Measurements from ENCODE around the gene NREP.

NREP gene

GRCh38 chr5:111756581-111757354, at the start of gene NREP:
Gene NREP, minus strand, starts transcription at chr5:111757194. Its CDS starts 1,422 bp downstream, at chr5:111755772.
- DNase-seq = peak in 37 of 42 donors; percentile 7 to 72 (median 36)
- intact Hi-C loops (cut with DNase I) = no loop called here

GRCh38 chr5:111806753-111807152, 49.8 kb upstream of the NREP start:
- DNase-seq = no peak
- intact Hi-C loops (cut with DNase I) = no loop called here

GRCh38 chr5:111806156-111806555, 49.2 kb upstream of the NREP start:
- intact Hi-C loops (cut with DNase I) = no loop called here
- DNase-seq = no peak

GRCh38 chr5:111805071-111805470, 48.1 kb upstream of the NREP start:
- DNase-seq = no peak
- intact Hi-C loops (cut with DNase I) = no loop called here

GRCh38 chr5:111800351-111800750, 43.4 kb upstream of the NREP start:
- intact Hi-C loops (cut with DNase I) = no loop called here
- no peak for DNase-seq

- intact Hi-C loops (cut with DNase I) = no loop called here
- DNase-seq = no peak
These were observed 38.1 kb upstream of the NREP start for GRCh38 chr5:111795142-111795541.

GRCh38 chr5:111792471-111793058, 35.6 kb upstream of the NREP start:
- intact Hi-C loops (cut with DNase I) = no loop called here
- DNase-seq = no peak

GRCh38 chr5:111790295-111790694, 33.3 kb upstream of the NREP start:
- intact Hi-C loops (cut with DNase I) = no loop called here

GRCh38 chr5:111787006-111787405, 30.0 kb upstream of the NREP start:
- intact Hi-C loops (cut with DNase I) = no loop called here
- no peak for DNase-seq

More at GRCh38 chr5:111790295-111790694, 33.3 kb upstream of the NREP start:
- no peak for DNase-seq

- no peak for DNase-seq
- intact Hi-C loops (cut with DNase I) = no loop called here
These were observed 27.6 kb upstream of the NREP start for GRCh38 chr5:111784491-111785181.

GRCh38 chr5:111783537-111783936, 26.5 kb upstream of the NREP start:
- intact Hi-C loops (cut with DNase I) = no loop called here
- no peak for DNase-seq

GRCh38 chr5:111782216-111782615, 25.2 kb upstream of the NREP start:
- intact Hi-C loops (cut with DNase I) = no loop called here
- DNase-seq = no peak

GRCh38 chr5:111781200-111781599, 24.2 kb upstream of the NREP start:
- peak in 38 of 42 donors; percentile 14 to 63 (median 35) for DNase-seq
- intact Hi-C loops (cut with DNase I) = no loop called here

- no peak for DNase-seq
- intact Hi-C loops (cut with DNase I) = no loop called here
These were observed 22.9 kb upstream of the NREP start for GRCh38 chr5:111779922-111780292.

- intact Hi-C loops (cut with DNase I) = no loop called here
- DNase-seq = no peak
These were observed 22.4 kb upstream of the NREP start for GRCh38 chr5:111779260-111779921.

GRCh38 chr5:111776913-111777781, 20.2 kb upstream of the NREP start:
- no peak for DNase-seq
- intact Hi-C loops (cut with DNase I) = no loop called here

GRCh38 chr5:111775224-111775623, 18.2 kb upstream of the NREP start:
- DNase-seq = no peak
- intact Hi-C loops (cut with DNase I) = no loop called here

- DNase-seq = peak in 14 of 42 donors; percentile 6 to 40 (median 18)
- intact Hi-C loops (cut with DNase I) = no loop called here
These were observed 17.5 kb upstream of the NREP start for GRCh38 chr5:111774525-111774924.
